Osteocyte (in vitro differentiated cells): ENCODE data around the gene QRFP. TPM values are rescaled to one million over a fixed set of nuclear protein-coding genes. Genes with fewer than 3 reads are reported as not detected.

Experiments
- DNase-seq: peaks from one replicate; pipeline ENCODE4 v3.0.0; 2021; ENCODE audit warnings: mixed read lengths; ENCODE audit not compliant: unreplicated experiment; ENCODE audit errors: extremely low spot score
- H3K27ac Mint-ChIP-seq: one replicate; pipeline ENCODE4 v1.8.0; 2021; ENCODE audit warnings: mild to moderate bottlenecking, mixed read lengths; ENCODE audit not compliant: unreplicated experiment
- H3K27me3 Mint-ChIP-seq: one replicate; pipeline ENCODE4 v1.8.0; 2021; ENCODE audit warnings: mixed read lengths; ENCODE audit not compliant: unreplicated experiment
- H3K36me3 Mint-ChIP-seq: one replicate; pipeline ENCODE4 v1.8.0; 2021; ENCODE audit warnings: mixed read lengths; ENCODE audit not compliant: unreplicated experiment
- H3K4me1 Mint-ChIP-seq: one replicate; pipeline ENCODE4 v1.8.0; 2021; ENCODE audit warnings: mixed read lengths; ENCODE audit not compliant: unreplicated experiment
- H3K4me3 Mint-ChIP-seq: one replicate; pipeline ENCODE4 v1.8.0; 2021; ENCODE audit warnings: mild to moderate bottlenecking, moderate library complexity, mixed read lengths; ENCODE audit not compliant: unreplicated experiment
- H3K9me3 Mint-ChIP-seq: one replicate; pipeline ENCODE4 v1.8.0; 2021; ENCODE audit warnings: mixed read lengths; ENCODE audit not compliant: unreplicated experiment
- total RNA-seq: library from RNA; stranded (reverse); gene quantifications from 2 replicates; pipeline ENCODE4 v1.2.1, GENCODE V29; 2021
- TF ChIP-seq, protein P1 (sequence below): fragments of 200-600 bp; sonication (generic); IDR thresholded peaks from 2 replicates; pipeline ENCODE4 v1.5.0; 2021; ENCODE audit warnings: antibody characterized with exemption, mild to moderate bottlenecking, moderate library complexity

Gene QRFP
- total RNA-seq, 1 donor from 2014 or later = not detected

DNA sequence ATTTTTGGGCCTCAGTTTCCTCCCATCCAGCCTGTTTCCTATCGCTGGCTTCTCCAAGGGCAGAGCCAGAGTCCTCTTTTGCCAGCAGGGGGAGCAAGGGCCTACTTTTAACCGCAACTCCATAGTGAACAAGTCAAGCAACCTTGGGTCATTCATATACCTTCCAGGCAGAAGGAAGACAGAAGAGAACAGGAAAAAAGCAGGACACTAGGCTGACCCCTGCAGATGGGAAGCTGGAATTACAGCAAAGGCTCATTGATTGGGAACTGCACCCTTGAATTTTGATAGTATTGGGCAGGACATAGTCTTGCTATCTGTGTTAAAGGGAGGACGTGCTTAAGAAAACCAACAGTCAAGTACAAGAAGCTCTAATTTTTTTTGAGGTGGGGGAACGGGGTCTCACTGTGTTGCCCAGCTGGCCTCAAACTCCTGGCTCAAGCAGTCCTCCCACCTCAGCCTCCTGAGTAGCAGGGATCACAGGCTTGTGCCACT, 30.1 kb downstream of the QRFP start:
- Mint-ChIP-seq H3K4me3 (no peak overlapping the region), H3K27me3 (no peaks in the 10 kb centered on the region), H3K36me3 (peaks cover 30% of the 10 kb centered on the region), H3K27ac (peak overlapping the region; percentile 45), H3K9me3 (no peaks in the 10 kb centered on the region), H3K4me1 (peaks cover 23% of the 10 kb centered on the region)
- TF ChIP-seq, protein P1, sequence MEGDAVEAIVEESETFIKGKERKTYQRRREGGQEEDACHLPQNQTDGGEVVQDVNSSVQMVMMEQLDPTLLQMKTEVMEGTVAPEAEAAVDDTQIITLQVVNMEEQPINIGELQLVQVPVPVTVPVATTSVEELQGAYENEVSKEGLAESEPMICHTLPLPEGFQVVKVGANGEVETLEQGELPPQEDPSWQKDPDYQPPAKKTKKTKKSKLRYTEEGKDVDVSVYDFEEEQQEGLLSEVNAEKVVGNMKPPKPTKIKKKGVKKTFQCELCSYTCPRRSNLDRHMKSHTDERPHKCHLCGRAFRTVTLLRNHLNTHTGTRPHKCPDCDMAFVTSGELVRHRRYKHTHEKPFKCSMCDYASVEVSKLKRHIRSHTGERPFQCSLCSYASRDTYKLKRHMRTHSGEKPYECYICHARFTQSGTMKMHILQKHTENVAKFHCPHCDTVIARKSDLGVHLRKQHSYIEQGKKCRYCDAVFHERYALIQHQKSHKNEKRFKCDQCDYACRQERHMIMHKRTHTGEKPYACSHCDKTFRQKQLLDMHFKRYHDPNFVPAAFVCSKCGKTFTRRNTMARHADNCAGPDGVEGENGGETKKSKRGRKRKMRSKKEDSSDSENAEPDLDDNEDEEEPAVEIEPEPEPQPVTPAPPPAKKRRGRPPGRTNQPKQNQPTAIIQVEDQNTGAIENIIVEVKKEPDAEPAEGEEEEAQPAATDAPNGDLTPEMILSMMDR = peak; percentile 91
- DNase-seq = peak; percentile 92

GRCh38 chr9:130865921-130866320, 30.7 kb downstream of the QRFP start:
- TF ChIP-seq, protein P1 = no peak
- H3K4me1 Mint-ChIP-seq = peaks cover 29% of the 10 kb centered on the region
- peaks cover 26% of the 10 kb centered on the region for H3K36me3 Mint-ChIP-seq
- DNase-seq = no peak
- no peaks in the 10 kb centered on the region for H3K27me3 Mint-ChIP-seq
- no peak overlapping the region for H3K27ac Mint-ChIP-seq
- no peaks in the 10 kb centered on the region for H3K9me3 Mint-ChIP-seq
- H3K4me3 Mint-ChIP-seq = no peak overlapping the region

- Mint-ChIP-seq H3K4me3 (no peak overlapping the region), H3K4me1 (peaks cover 38% of the 10 kb centered on the region), H3K9me3 (no peaks in the 10 kb centered on the region), H3K36me3 (peaks cover 27% of the 10 kb centered on the region), H3K27ac (no peak overlapping the region), H3K27me3 (no peaks in the 10 kb centered on the region)
- TF ChIP-seq, protein P1 = no peak
- no peak for DNase-seq
Observed at GRCh38 chr9:130864541-130864940, 32.1 kb downstream of the QRFP start.

- no peaks in the 10 kb centered on the region for H3K27me3 Mint-ChIP-seq
- H3K9me3 Mint-ChIP-seq = no peaks in the 10 kb centered on the region
- TF ChIP-seq, protein P1 = no peak
- no peak overlapping the region for H3K4me3 Mint-ChIP-seq
- no peak for DNase-seq
- H3K4me1 Mint-ChIP-seq = peaks cover 50% of the 10 kb centered on the region
- no peak overlapping the region for H3K27ac Mint-ChIP-seq
- H3K36me3 Mint-ChIP-seq = peaks cover 27% of the 10 kb centered on the region
Observed at GRCh38 chr9:130862747-130863146, 33.9 kb downstream of the QRFP start.

GRCh38 chr9:130862217-130862616, 34.4 kb downstream of the QRFP start:
- Mint-ChIP-seq H3K9me3 (no peaks in the 10 kb centered on the region), H3K27ac (no peak overlapping the region), H3K27me3 (no peaks in the 10 kb centered on the region), H3K36me3 (peaks cover 29% of the 10 kb centered on the region), H3K4me1 (peaks cover 55% of the 10 kb centered on the region), H3K4me3 (no peak overlapping the region)
- TF ChIP-seq, protein P1 = no peak
- no peak for DNase-seq
